WTC11 (cell line): ENCODE results near the gene ADAM12.

Experiments used
- E2F4 ChIP-seq: sonication (generic); formaldehyde crosslinking; IDR thresholded peaks from 2 replicates; pipeline ENCODE4 v1.8.1; 2022; ENCODE audit warnings: low read depth, mild to moderate bottlenecking, moderate library complexity, missing genetic modification reagents, borderline replicate concordance
- MYBL2 ChIP-seq: sonication (generic); formaldehyde crosslinking; IDR thresholded peaks from 2 replicates; pipeline ENCODE4 v1.8.1; 2023; ENCODE audit warnings: mild to moderate bottlenecking, moderate library complexity, missing genetic modification reagents
- TF ChIP-seq, protein P1 (sequence below): fragments of 200-600 bp; IDR thresholded peaks from 2 replicates; pipeline ENCODE4 v1.8.0; 2022; ENCODE audit warnings: antibody characterized with exemption

DNA sequence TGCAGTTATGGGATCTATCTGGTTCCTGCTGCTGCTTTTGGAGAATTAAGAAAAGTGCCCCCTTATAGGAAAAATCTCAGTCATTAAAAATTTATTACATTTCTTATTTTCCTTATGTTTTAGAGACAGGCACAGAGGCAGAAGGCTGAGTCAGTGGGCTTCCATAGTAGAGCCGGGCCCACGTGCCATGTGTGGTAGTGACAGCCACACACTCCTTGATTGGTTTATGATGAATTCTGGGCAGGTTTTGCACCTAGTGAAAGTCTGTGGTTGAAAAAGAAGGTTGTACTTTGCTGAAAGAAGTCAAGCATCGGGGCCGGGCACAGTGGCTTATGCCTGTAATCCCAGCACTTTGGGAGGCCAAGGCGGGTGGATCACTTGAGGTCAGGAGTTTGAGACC is 382.0 kb downstream of the ADAM12 start:
- TF ChIP-seq E2F4 (CRISPR knock-in tag) (no peak), MYBL2 (CRISPR knock-in tag) (no peak)
- TF ChIP-seq, protein P1, sequence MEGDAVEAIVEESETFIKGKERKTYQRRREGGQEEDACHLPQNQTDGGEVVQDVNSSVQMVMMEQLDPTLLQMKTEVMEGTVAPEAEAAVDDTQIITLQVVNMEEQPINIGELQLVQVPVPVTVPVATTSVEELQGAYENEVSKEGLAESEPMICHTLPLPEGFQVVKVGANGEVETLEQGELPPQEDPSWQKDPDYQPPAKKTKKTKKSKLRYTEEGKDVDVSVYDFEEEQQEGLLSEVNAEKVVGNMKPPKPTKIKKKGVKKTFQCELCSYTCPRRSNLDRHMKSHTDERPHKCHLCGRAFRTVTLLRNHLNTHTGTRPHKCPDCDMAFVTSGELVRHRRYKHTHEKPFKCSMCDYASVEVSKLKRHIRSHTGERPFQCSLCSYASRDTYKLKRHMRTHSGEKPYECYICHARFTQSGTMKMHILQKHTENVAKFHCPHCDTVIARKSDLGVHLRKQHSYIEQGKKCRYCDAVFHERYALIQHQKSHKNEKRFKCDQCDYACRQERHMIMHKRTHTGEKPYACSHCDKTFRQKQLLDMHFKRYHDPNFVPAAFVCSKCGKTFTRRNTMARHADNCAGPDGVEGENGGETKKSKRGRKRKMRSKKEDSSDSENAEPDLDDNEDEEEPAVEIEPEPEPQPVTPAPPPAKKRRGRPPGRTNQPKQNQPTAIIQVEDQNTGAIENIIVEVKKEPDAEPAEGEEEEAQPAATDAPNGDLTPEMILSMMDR: no peak
